ENCODE measurements around the gene SRC. TPM values are rescaled to one million over a fixed set of nuclear protein-coding genes. Genes with fewer than 3 reads are reported as not detected.
A peak's percentile ranks its signal among the peaks of the same experiment; 100 is the strongest.

SRC gene
- polyA plus RNA-seq, 1 donor: 165 TPM

GRCh38 chr20:37303637-37304036 lies 42.3 kb upstream of the SRC start:
- H3K4me3 ChIP-seq (ENCODE audit: low read length): no peak overlapping the region
- peaks cover 39% of the 10 kb centered on the region for H3K4me1 ChIP-seq (ENCODE audit: control insufficient read depth, insufficient read depth, low read length)
- WGBS (ENCODE audit: insufficient coverage, low lambda C conversion rate): 40% methylated on average over 1 of the region's 4 CpGs
- no peaks in the 10 kb centered on the region for H3K27me3 ChIP-seq (ENCODE audit: control insufficient read depth, insufficient read depth, low read length)
- H3K9me3 ChIP-seq (ENCODE audit: control insufficient read depth, low read depth, low read length): no peaks in the 10 kb centered on the region
- peak in 1 of 2 donors; percentile 80 for DNase-seq
- H3K36me3 ChIP-seq (ENCODE audit: control insufficient read depth, insufficient read depth, low read length): peaks cover 54% of the 10 kb centered on the region
- peak overlapping the region; percentile 57 for H3K27ac ChIP-seq (ENCODE audit: low read length)

GRCh38 chr20:37305079-37305478 lies 40.9 kb upstream of the SRC start:
- no CpG with 5 or more reads among the region's 6 CpGs for WGBS (ENCODE audit: insufficient coverage, low lambda C conversion rate)
- H3K36me3 ChIP-seq (ENCODE audit: control insufficient read depth, insufficient read depth, low read length): peaks cover 53% of the 10 kb centered on the region
- no peak overlapping the region for H3K4me3 ChIP-seq (ENCODE audit: low read length)
- no peaks in the 10 kb centered on the region for H3K27me3 ChIP-seq (ENCODE audit: control insufficient read depth, insufficient read depth, low read length)
- no peaks in the 10 kb centered on the region for H3K9me3 ChIP-seq (ENCODE audit: control insufficient read depth, low read depth, low read length)
- H3K27ac ChIP-seq (ENCODE audit: low read length): no peak overlapping the region
- peaks cover 45% of the 10 kb centered on the region for H3K4me1 ChIP-seq (ENCODE audit: control insufficient read depth, insufficient read depth, low read length)
- DNase-seq: no peak

DNA sequence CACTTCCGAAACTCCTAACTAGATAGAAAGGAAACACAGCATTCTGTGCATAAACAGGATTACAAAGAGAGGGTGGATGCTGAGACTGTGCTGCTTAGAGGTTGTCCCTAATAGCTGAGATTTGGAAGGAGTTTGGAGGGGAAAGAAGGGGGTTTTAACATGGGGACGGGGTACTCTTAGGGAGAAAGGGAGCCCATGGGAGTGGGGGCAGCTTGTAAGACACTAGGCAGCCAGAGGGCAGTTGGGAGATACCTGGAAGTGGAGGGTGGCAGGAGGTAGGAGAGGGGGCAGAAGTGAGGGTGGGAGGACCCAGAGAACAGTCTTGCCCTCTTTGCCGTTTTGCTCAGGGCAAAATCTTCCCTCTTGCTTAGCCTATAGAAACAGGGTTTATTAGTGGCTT lies 40.1 kb upstream of the SRC start:
- Histone ChIP-seq H3K36me3 (ENCODE audit: control insufficient read depth, insufficient read depth, low read length) (peaks cover 58% of the 10 kb centered on the region), H3K4me3 (ENCODE audit: low read length) (no peak overlapping the region), H3K4me1 (ENCODE audit: control insufficient read depth, insufficient read depth, low read length) (peaks cover 46% of the 10 kb centered on the region), H3K27me3 (ENCODE audit: control insufficient read depth, insufficient read depth, low read length) (no peaks in the 10 kb centered on the region), H3K27ac (ENCODE audit: low read length) (no peak overlapping the region), H3K9me3 (ENCODE audit: control insufficient read depth, low read depth, low read length) (no peaks in the 10 kb centered on the region)
- WGBS (ENCODE audit: insufficient coverage, low lambda C conversion rate): 100% methylated on average over 1 of the region's 3 CpGs
- no peak for DNase-seq

DNA sequence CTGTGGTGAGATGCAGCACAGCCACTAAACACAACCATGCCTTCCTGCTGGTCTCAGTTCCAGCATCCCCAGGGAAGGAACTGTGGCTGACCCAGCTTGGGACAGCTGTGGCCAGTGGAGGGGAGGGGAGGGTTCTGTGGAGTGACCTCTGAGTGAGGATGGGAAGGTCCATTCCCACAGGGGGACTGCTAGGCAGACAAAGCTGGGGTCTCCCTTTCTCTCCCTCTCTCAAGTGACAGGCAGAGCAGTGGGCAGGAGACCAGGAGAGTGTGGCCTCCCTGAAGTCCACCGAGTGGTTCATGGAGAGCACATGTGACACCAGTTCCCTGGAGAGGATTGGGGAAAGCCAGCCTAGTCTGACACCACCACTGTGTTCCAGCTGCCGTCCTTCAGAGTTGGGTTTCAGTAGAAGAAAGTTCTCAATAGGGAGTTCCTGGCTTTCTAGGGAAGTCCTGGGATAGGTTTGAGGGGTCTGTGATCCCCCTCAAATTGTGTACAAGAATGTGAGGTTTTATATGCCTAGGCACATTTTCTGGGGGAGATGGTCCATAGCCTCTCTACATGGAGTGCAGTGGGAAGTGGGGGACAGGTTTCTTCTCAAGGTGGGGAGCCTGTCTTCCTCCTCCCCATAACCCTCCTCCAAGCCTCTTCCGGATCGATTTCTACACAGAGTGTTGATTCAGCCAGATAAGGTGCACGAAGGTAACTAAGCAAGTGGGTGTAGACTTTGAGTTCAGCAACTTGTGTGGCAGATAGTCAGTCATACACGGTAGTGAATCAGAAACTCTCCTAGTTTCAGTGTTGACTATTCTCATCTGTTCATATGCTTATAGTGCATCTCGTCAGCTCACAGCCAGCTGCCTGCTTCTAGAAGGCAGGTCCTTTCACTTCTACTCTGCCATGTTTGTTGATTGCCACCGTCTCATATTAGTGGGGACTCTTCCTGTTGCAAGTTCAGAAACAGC lies 37.6 kb upstream of the SRC start:
- no CpG with 5 or more reads among the region's 8 CpGs for WGBS (ENCODE audit: insufficient coverage, low lambda C conversion rate)
- DNase-seq: peak; percentile 84 to 93
- Histone ChIP-seq H3K36me3 (ENCODE audit: control insufficient read depth, insufficient read depth, low read length) (peaks cover 42% of the 10 kb centered on the region), H3K27ac (ENCODE audit: low read length) (peak overlapping the region; percentile 99), H3K4me3 (ENCODE audit: low read length) (no peak overlapping the region), H3K4me1 (ENCODE audit: control insufficient read depth, insufficient read depth, low read length) (peaks cover 50% of the 10 kb centered on the region), H3K27me3 (ENCODE audit: control insufficient read depth, insufficient read depth, low read length) (no peaks in the 10 kb centered on the region), H3K9me3 (ENCODE audit: control insufficient read depth, low read depth, low read length) (no peaks in the 10 kb centered on the region)

GRCh38 chr20:37309290-37309689 lies 36.6 kb upstream of the SRC start:
- DNase-seq: no peak
- Histone ChIP-seq H3K4me1 (ENCODE audit: control insufficient read depth, insufficient read depth, low read length) (peaks cover 52% of the 10 kb centered on the region), H3K9me3 (ENCODE audit: control insufficient read depth, low read depth, low read length) (no peaks in the 10 kb centered on the region), H3K4me3 (ENCODE audit: low read length) (no peak overlapping the region), H3K27ac (ENCODE audit: low read length) (peak overlapping the region; percentile 99), H3K27me3 (ENCODE audit: control insufficient read depth, insufficient read depth, low read length) (no peaks in the 10 kb centered on the region), H3K36me3 (ENCODE audit: control insufficient read depth, insufficient read depth, low read length) (peaks cover 46% of the 10 kb centered on the region)
- WGBS (ENCODE audit: insufficient coverage, low lambda C conversion rate): 100% methylated on average over 2 of the region's 6 CpGs

- no CpG with 5 or more reads among the region's 16 CpGs for WGBS (ENCODE audit: insufficient coverage, low lambda C conversion rate)
- no peaks in the 10 kb centered on the region for H3K9me3 ChIP-seq (ENCODE audit: control insufficient read depth, low read depth, low read length)
- peaks cover 56% of the 10 kb centered on the region for H3K4me1 ChIP-seq (ENCODE audit: control insufficient read depth, insufficient read depth, low read length)
- H3K27me3 ChIP-seq (ENCODE audit: control insufficient read depth, insufficient read depth, low read length): no peaks in the 10 kb centered on the region
- H3K36me3 ChIP-seq (ENCODE audit: control insufficient read depth, insufficient read depth, low read length): peaks cover 41% of the 10 kb centered on the region
- H3K4me3 ChIP-seq (ENCODE audit: low read length): no peak overlapping the region
- H3K27ac ChIP-seq (ENCODE audit: low read length): peak overlapping the region; percentile 99
- peak in 1 of 2 donors; percentile 50 for DNase-seq
Observed at GRCh38 chr20:37309936-37310590, 35.9 kb upstream of the SRC start.

- H3K4me3 ChIP-seq (ENCODE audit: low read length): no peak overlapping the region
- H3K36me3 ChIP-seq (ENCODE audit: control insufficient read depth, insufficient read depth, low read length): peaks cover 41% of the 10 kb centered on the region
- WGBS (ENCODE audit: insufficient coverage, low lambda C conversion rate): no CpG with 5 or more reads among the region's 11 CpGs
- H3K27me3 ChIP-seq (ENCODE audit: control insufficient read depth, insufficient read depth, low read length): no peaks in the 10 kb centered on the region
- peak overlapping the region; percentile 99 for H3K27ac ChIP-seq (ENCODE audit: low read length)
- H3K4me1 ChIP-seq (ENCODE audit: control insufficient read depth, insufficient read depth, low read length): peaks cover 56% of the 10 kb centered on the region
- H3K9me3 ChIP-seq (ENCODE audit: control insufficient read depth, low read depth, low read length): no peaks in the 10 kb centered on the region
- no peak for DNase-seq
Observed at GRCh38 chr20:37310951-37311350, 35.0 kb upstream of the SRC start.

- no peaks in the 10 kb centered on the region for H3K27me3 ChIP-seq (ENCODE audit: control insufficient read depth, insufficient read depth, low read length)
- H3K36me3 ChIP-seq (ENCODE audit: control insufficient read depth, insufficient read depth, low read length): peaks cover 42% of the 10 kb centered on the region
- DNase-seq: no peak
- no CpG with 5 or more reads among the region's 17 CpGs for WGBS (ENCODE audit: insufficient coverage, low lambda C conversion rate)
- peak overlapping the region; percentile 64 for H3K27ac ChIP-seq (ENCODE audit: low read length)
- H3K4me3 ChIP-seq (ENCODE audit: low read length): no peak overlapping the region
- H3K9me3 ChIP-seq (ENCODE audit: control insufficient read depth, low read depth, low read length): no peaks in the 10 kb centered on the region
- peaks cover 56% of the 10 kb centered on the region for H3K4me1 ChIP-seq (ENCODE audit: control insufficient read depth, insufficient read depth, low read length)
Observed at GRCh38 chr20:37311710-37312355, 34.1 kb upstream of the SRC start.

DNA sequence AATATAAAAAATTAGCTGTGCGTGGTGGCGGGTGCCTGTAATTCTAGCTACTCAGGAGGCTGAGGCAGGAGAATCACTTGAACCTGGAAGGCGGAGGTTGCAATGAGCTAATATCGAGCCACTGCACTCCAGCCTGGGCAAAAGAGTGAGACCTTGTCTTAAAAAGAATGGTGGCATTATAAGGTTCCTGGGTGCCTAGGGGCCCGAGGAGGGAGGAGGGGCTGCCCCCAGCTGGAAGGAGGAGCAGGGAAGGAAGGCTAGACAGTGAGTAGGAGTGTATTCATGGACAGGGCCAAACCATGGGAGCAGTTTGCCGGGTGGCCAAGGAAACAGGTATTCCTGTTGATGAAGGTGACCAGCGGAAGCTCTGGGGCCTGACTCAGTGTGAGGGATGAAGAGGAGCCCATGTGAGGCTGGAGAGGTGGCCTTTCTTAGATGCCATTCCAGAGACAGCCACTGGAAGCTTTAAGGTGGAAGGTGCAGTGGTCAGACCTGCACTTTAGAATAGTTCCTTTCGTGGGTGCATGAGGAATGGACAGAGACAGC lies 32.3 kb upstream of the SRC start:
- Histone ChIP-seq H3K4me1 (ENCODE audit: control insufficient read depth, insufficient read depth, low read length) (peaks cover 48% of the 10 kb centered on the region), H3K27me3 (ENCODE audit: control insufficient read depth, insufficient read depth, low read length) (no peaks in the 10 kb centered on the region), H3K4me3 (ENCODE audit: low read length) (no peak overlapping the region), H3K9me3 (ENCODE audit: control insufficient read depth, low read depth, low read length) (no peaks in the 10 kb centered on the region), H3K27ac (ENCODE audit: low read length) (no peak overlapping the region), H3K36me3 (ENCODE audit: control insufficient read depth, insufficient read depth, low read length) (peaks cover 51% of the 10 kb centered on the region)
- WGBS (ENCODE audit: insufficient coverage, low lambda C conversion rate): 92% methylated on average over 2 of the region's 8 CpGs
- DNase-seq: no peak

DNA sequence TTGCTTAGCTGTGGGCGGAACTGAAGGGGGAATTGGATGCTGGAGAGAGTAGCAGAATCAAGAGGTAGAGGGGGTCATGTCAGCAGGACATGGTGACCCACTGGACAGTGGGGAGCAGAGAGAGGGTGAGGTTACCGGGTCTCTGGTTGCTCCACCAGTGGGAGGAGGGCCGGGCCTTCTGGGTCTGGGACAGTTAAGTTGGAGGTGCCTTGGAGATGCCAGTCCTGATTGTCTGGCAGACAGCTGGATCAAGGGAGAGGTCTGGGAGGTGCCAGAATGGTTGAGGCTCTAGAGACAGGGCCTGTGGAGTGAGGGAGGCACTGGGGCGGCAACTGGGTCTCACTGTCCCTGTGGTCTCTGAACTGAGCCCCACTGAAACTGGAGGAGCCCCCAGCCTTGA lies 31.8 kb upstream of the SRC start:
- 80% methylated on average over 1 of the region's 4 CpGs for WGBS (ENCODE audit: insufficient coverage, low lambda C conversion rate)
- H3K4me1 ChIP-seq (ENCODE audit: control insufficient read depth, insufficient read depth, low read length): peaks cover 44% of the 10 kb centered on the region

More for the DNA sequence above, 31.8 kb upstream of the SRC start:
- Histone ChIP-seq H3K4me3 (ENCODE audit: low read length) (no peak overlapping the region), H3K27ac (ENCODE audit: low read length) (peak overlapping the region; percentile 27), H3K27me3 (ENCODE audit: control insufficient read depth, insufficient read depth, low read length) (no peaks in the 10 kb centered on the region), H3K9me3 (ENCODE audit: control insufficient read depth, low read depth, low read length) (no peaks in the 10 kb centered on the region), H3K36me3 (ENCODE audit: control insufficient read depth, insufficient read depth, low read length) (peaks cover 51% of the 10 kb centered on the region)
- no peak for DNase-seq

All from large intestine (tissue), 3 donors.